ENCODE results near the gene FRMD4B.
A peak's percentile ranks its signal among the peaks of the same experiment; 100 is the strongest.

Gene FRMD4B
- long read RNA-seq, partial matches to known transcripts, result 13 of 19 reads
- long read RNA-seq, other reads (novel, unspliced or antisense), result 6 of 19 reads

- DNase-seq (ENCODE audit: low read depth in 1 of 2, low spot score in 1 of 2), result peak in 1 of 2 experiments; percentile 58
- TF ChIP-seq GABPA (IDR thresholded peaks at IDR 0.05; ENCODE audit: low read depth) (no peak), REST (IDR thresholded peaks at IDR 0.05; ENCODE audit: insufficient replicate concordance, low read depth) (no peak), SPI1 (IDR thresholded peaks at IDR 0.05; ENCODE audit: borderline replicate concordance, low read depth) (no peak), POLR2AphosphoS5 (IDR thresholded peaks at IDR 0.05; ENCODE audit: low read depth) (no peak)
- TF ChIP-seq, protein P1, sequence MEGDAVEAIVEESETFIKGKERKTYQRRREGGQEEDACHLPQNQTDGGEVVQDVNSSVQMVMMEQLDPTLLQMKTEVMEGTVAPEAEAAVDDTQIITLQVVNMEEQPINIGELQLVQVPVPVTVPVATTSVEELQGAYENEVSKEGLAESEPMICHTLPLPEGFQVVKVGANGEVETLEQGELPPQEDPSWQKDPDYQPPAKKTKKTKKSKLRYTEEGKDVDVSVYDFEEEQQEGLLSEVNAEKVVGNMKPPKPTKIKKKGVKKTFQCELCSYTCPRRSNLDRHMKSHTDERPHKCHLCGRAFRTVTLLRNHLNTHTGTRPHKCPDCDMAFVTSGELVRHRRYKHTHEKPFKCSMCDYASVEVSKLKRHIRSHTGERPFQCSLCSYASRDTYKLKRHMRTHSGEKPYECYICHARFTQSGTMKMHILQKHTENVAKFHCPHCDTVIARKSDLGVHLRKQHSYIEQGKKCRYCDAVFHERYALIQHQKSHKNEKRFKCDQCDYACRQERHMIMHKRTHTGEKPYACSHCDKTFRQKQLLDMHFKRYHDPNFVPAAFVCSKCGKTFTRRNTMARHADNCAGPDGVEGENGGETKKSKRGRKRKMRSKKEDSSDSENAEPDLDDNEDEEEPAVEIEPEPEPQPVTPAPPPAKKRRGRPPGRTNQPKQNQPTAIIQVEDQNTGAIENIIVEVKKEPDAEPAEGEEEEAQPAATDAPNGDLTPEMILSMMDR (IDR thresholded peaks at IDR 0.05; ENCODE audit: insufficient read depth, low read length), result no peak
- Histone ChIP-seq H3K27ac (replicated peaks) (no peak within 1 kb of the TSS), H3K4me3 (replicated peaks; ENCODE audit: insufficient read depth, low read length) (no peak within 1 kb of the TSS), H3K27me3 (ENCODE audit: insufficient read depth, poor library complexity, severe bottlenecking) (no peaks in the 10 kb centered on the region)
Measured at GRCh38 chr3:69385723-69386555, at the start of gene FRMD4B. TSS of gene FRMD4B (minus strand) at chr3:69386088. CDS start at chr3:69385989, 99 bp downstream.

GRCh38 chr3:69433969-69434325, 48.1 kb upstream of the FRMD4B start:
- Histone ChIP-seq H3K4me3 (replicated peaks; ENCODE audit: insufficient read depth, low read length) (no peak overlapping the region), H3K27me3 (ENCODE audit: insufficient read depth, poor library complexity, severe bottlenecking) (no peaks in the 10 kb centered on the region), H3K27ac (replicated peaks) (no peak overlapping the region)
- no peak for DNase-seq (ENCODE audit: low read depth in 1 of 2, low spot score in 1 of 2)
- TF ChIP-seq SPI1 (IDR thresholded peaks at IDR 0.05; ENCODE audit: borderline replicate concordance, low read depth) (no peak), REST (IDR thresholded peaks at IDR 0.05; ENCODE audit: insufficient replicate concordance, low read depth) (no peak), GABPA (IDR thresholded peaks at IDR 0.05; ENCODE audit: low read depth) (no peak), POLR2AphosphoS5 (IDR thresholded peaks at IDR 0.05; ENCODE audit: low read depth) (no peak)

DNA sequence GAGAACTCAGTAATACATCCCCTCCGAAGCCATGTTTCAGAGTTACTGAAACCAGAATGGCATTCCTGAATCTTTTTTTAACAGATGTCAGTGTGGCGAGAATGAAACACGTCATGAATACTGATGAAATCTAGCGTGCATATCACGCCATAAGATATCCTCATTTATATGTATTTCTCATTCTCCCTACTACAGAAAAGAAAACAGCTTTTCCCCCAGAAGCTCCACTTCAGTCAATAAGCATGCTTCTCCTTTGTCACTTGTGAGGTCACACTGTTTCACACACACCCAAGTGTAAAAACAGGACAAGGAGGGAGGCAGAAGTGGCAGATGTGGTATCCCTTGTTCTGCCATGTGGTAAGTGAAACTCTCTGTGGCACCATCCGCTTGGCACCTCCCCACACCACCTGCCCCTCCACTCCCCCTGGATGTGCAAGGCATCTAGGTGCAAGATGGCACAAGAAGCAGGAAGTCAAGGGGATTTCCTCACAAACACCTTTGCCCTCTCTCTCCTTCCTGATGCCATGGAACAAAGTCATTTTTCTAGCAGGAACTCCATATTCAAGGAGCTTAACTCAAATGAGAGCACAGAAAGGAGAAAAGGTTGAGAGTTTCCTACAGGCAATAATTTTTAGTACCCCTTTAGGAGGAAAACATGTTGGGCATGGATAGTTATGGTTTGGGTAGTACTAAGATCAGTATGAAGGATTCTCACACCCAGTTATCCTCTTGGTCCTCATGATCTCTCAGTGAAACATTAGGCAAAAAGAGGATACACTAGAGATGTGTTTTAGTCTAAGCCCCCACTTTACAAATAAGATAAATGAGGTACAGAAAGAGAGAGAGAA, 47.5 kb upstream of the FRMD4B start:
- Histone ChIP-seq H3K27me3 (ENCODE audit: insufficient read depth, poor library complexity, severe bottlenecking) (no peaks in the 10 kb centered on the region), H3K4me3 (replicated peaks; ENCODE audit: insufficient read depth, low read length) (no peak overlapping the region), H3K27ac (replicated peaks) (no peak overlapping the region)
- DNase-seq (ENCODE audit: low read depth in 1 of 2, low spot score in 1 of 2), result no peak
- TF ChIP-seq, protein P1 (IDR thresholded peaks at IDR 0.05; ENCODE audit: insufficient read depth, low read length), result no peak
- TF ChIP-seq REST (IDR thresholded peaks at IDR 0.05; ENCODE audit: insufficient replicate concordance, low read depth) (no peak), SPI1 (IDR thresholded peaks at IDR 0.05; ENCODE audit: borderline replicate concordance, low read depth) (no peak), POLR2AphosphoS5 (IDR thresholded peaks at IDR 0.05; ENCODE audit: low read depth) (no peak), GABPA (IDR thresholded peaks at IDR 0.05; ENCODE audit: low read depth) (no peak)
